Measurements from ENCODE around the gene CD58.
"Not testable (repeated sequence)": the region's sequence is repeated elsewhere in the genome, so short reads cannot be mapped to it uniquely, and the experiment has no call there.

GRCh38 chr1:116607463-116607862, 36.6 kb upstream of the CD58 start:
- TF ChIP-seq TEAD1 (CRISPR knock-in tag; IDR thresholded peaks at IDR 0.05); NR2C2 (CRISPR knock-in tag; IDR thresholded peaks at IDR 0.05); ZNF317 (CRISPR knock-in tag; IDR thresholded peaks at IDR 0.05; ENCODE audit: borderline replicate concordance, low read depth): not testable (repeated sequence)
- TF ChIP-seq, protein P1, sequence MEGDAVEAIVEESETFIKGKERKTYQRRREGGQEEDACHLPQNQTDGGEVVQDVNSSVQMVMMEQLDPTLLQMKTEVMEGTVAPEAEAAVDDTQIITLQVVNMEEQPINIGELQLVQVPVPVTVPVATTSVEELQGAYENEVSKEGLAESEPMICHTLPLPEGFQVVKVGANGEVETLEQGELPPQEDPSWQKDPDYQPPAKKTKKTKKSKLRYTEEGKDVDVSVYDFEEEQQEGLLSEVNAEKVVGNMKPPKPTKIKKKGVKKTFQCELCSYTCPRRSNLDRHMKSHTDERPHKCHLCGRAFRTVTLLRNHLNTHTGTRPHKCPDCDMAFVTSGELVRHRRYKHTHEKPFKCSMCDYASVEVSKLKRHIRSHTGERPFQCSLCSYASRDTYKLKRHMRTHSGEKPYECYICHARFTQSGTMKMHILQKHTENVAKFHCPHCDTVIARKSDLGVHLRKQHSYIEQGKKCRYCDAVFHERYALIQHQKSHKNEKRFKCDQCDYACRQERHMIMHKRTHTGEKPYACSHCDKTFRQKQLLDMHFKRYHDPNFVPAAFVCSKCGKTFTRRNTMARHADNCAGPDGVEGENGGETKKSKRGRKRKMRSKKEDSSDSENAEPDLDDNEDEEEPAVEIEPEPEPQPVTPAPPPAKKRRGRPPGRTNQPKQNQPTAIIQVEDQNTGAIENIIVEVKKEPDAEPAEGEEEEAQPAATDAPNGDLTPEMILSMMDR (IDR thresholded peaks at IDR 0.05), result not testable (repeated sequence)
- TF ChIP-seq, protein P2, sequence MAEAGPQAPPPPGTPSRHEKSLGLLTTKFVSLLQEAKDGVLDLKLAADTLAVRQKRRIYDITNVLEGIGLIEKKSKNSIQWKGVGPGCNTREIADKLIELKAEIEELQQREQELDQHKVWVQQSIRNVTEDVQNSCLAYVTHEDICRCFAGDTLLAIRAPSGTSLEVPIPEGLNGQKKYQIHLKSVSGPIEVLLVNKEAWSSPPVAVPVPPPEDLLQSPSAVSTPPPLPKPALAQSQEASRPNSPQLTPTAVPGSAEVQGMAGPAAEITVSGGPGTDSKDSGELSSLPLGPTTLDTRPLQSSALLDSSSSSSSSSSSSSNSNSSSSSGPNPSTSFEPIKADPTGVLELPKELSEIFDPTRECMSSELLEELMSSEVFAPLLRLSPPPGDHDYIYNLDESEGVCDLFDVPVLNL (CRISPR knock-in tag; IDR thresholded peaks at IDR 0.05; ENCODE audit: borderline replicate concordance, low read depth), result not testable (repeated sequence)
